ENCODE data around the gene MMP14. TPM values are rescaled to one million over a fixed set of nuclear protein-coding genes. Genes with fewer than 3 reads are reported as not detected.

Gene MMP14
- total and polyA plus RNA-seq, 2 of the 13 experiments (the other 11 are each of a cell fraction or from before 2014, with no cell fraction given): 5.2 to 9.8 TPM

GRCh38 chr14:22878271-22879246 is 42.2 kb downstream of the MMP14 start (continued):
- TF ChIP-seq NAIF1 (CRISPR knock-in tag; IDR thresholded peaks at IDR 0.05; ENCODE audit: borderline replicate concordance) (no peak), CEBPB (IDR thresholded peaks at IDR 0.05; ENCODE audit: borderline replicate concordance, low read depth, low read length) (peak; percentile 48; the same call in 1 of the 2 replicates), ZNF773 (CRISPR knock-in tag; IDR thresholded peaks at IDR 0.05; ENCODE audit: borderline replicate concordance) (no peak), ARID3A (IDR thresholded peaks at IDR 0.05; ENCODE audit: low read depth, low read length) (no peak), ZNF7 (CRISPR knock-in tag; IDR thresholded peaks at IDR 0.05) (no peak), SMAD3 (CRISPR knock-in tag; IDR thresholded peaks at IDR 0.05) (no peak), ZFX (CRISPR knock-in tag; IDR thresholded peaks at IDR 0.05; ENCODE audit: low read depth) (peak; percentile 31; the same call in 1 of the 2 replicates), ZNF672 (CRISPR knock-in tag; IDR thresholded peaks at IDR 0.05) (no peak), ZFP36 (IDR thresholded peaks at IDR 0.05; ENCODE audit: borderline replicate concordance, low read depth, low read length, partially characterized antibody) (peak; percentile 41), YEATS2 (CRISPR knock-in tag; IDR thresholded peaks at IDR 0.05; ENCODE audit: borderline replicate concordance) (no peak), TP53 (CRISPR knock-in tag; conservative IDR thresholded peaks at IDR 0.05) (no peak), ZNF274 (CRISPR knock-in tag; IDR thresholded peaks at IDR 0.05) (no peak), RFX5 (IDR thresholded peaks at IDR 0.05; ENCODE audit: low read depth, low read length) (no peak), DZIP1 (CRISPR knock-in tag; IDR thresholded peaks at IDR 0.05) (no peak), SSRP1 (CRISPR knock-in tag; IDR thresholded peaks at IDR 0.05) (0 out of 2 replicates have a peak, but pooled peaks have one; percentile 43), RCOR2 (CRISPR knock-in tag; IDR thresholded peaks at IDR 0.05) (no peak), ZC3H4 (CRISPR knock-in tag; IDR thresholded peaks at IDR 0.05; ENCODE audit: borderline replicate concordance) (0 out of 2 replicates have a peak, but pooled peaks have one; percentile 16), EHMT2 (IDR thresholded peaks at IDR 0.05; ENCODE audit: borderline replicate concordance, low read depth, low read length) (no peak), PCBP1 (IDR thresholded peaks at IDR 0.05; ENCODE audit: borderline replicate concordance, low read depth, low read length) (no peak), POLR2A (IDR thresholded peaks at IDR 0.05; ENCODE audit: insufficient read depth in 1 of 2, low read depth in 2 of 2, low read length in 2 of 2) (no peak), RAD21 (CRISPR knock-in tag; IDR thresholded peaks at IDR 0.05) (no peak), MAFF (IDR thresholded peaks at IDR 0.05; ENCODE audit: low read depth, low read length) (no peak), GTF3A (CRISPR knock-in tag; conservative IDR thresholded peaks at IDR 0.05) (no peak), ISL2 (CRISPR knock-in tag; IDR thresholded peaks at IDR 0.05) (no peak), ZNF530 (CRISPR knock-in tag; IDR thresholded peaks at IDR 0.05; ENCODE audit: low read depth) (no peak), YEATS4 (CRISPR knock-in tag; IDR thresholded peaks at IDR 0.05; ENCODE audit: borderline replicate concordance) (no peak), KLF12 (CRISPR knock-in tag; IDR thresholded peaks at IDR 0.05; ENCODE audit: borderline replicate concordance) (no peak), ZNF34 (CRISPR knock-in tag; IDR thresholded peaks at IDR 0.05; ENCODE audit: borderline replicate concordance) (no peak)
